Adrenal gland (tissue), 12 donors: ENCODE results near the gene CCNI2. TPM values are rescaled to one million over a fixed set of nuclear protein-coding genes. Genes with fewer than 3 reads are reported as not detected.

Experiments
- DNase-seq, 7 donors: peaks; one replicate each; pipeline ENCODE4 v3.0.0-alpha.2; 2019 to 2020
- H3K27ac ChIP-seq, 5 donors: fragments of 200-600 bp; sonication (generic) in 4 of 5; 1 replicate in 3 of 5; 2 replicates in 2 of 5; pipeline versions ENCODE4 v1.5.1 to v1.8.0; 2016 to 2020; ENCODE audit warnings: mild to moderate bottlenecking in 1 of 5
- H3K27me3 ChIP-seq: fragments of 200-600 bp; 2 replicates; pipeline ENCODE4 v1.8.0; 2021
- H3K36me3 ChIP-seq, 2 donors: fragments of 200-600 bp; replicated peaks in 1 of 2; 1 replicate in 1 of 2; 2 replicates in 1 of 2; pipeline versions ENCODE4 v1.5.1 to v1.8.0; 2018 to 2022
- H3K4me1 ChIP-seq, 2 donors: fragments of 200-600 bp; replicated peaks in 1 of 2; 1 replicate in 1 of 2; 2 replicates in 1 of 2; pipeline versions ENCODE4 v1.5.1 to v1.8.0; 2018 to 2021
- H3K4me3 ChIP-seq, 4 donors: fragments of 200-600 bp; sonication (generic) in 3 of 4; one replicate each; pipeline ENCODE4 v1.5.1; 2016 to 2018
- H3K9me3 ChIP-seq, 3 donors: fragments of 200-600 bp; sonication (generic) in 1 of 3; replicated peaks in 1 of 3; 1 replicate in 2 of 3; 2 replicates in 1 of 3; pipeline versions ENCODE4 v1.5.1 to v1.8.0; 2016 to 2021
- CTCF ChIP-seq, 6 experiments: fragments of 450-650 bp in 4 of 6; fragments of 200-600 bp in 2 of 6; sonication (generic) in 1 of 6; IDR thresholded peaks; 1 replicate in 5 of 6; 2 replicates in 1 of 6; pipeline versions ENCODE4 v1.5.1 to v1.8.0; 2016 to 2021; ENCODE audit warnings: antibody characterized with exemption in 6 of 6, mild to moderate bottlenecking in 2 of 6, moderate library complexity in 1 of 6
- POLR2A ChIP-seq, 2 donors: fragments of 450-650 bp; IDR thresholded peaks; one replicate each; pipeline ENCODE4 v1.6.1; 2017; ENCODE audit warnings: antibody characterized with exemption in 2 of 2, mild to moderate bottlenecking in 2 of 2, moderate library complexity in 1 of 2
- WGBS, 4 donors: extraction: QIAGEN DNeasy Blood & Tissue Kit in 2 of 4; methylation state at CpG; one replicate each; pipeline versions ENCODE4 v1.1.5 to v1.1.7; 2013 to 2017; 5-methylcytosine and 5-hydroxymethylcytosine counted together
- intact Hi-C, 2 donors: fragments of 100-400 bp; cut with DNase I; formaldehyde crosslinking; loops; one replicate each; pipeline versions ENCODE4 v1.14.1 to v1.15.0; 2022 to 2023
- polyA plus RNA-seq, 3 donors: library from polyadenylated mRNA; stranded (reverse); fragments of 200-250 nt in 2 of 3; fragments of 350-450 nt in 1 of 3; fragmentation: Illumina TruSeq in 1 of 3; extraction: RNeasy Lipid Tissue Mini Kit (QIAGEN cat#74804) in 1 of 3; gene quantifications; one replicate each; pipeline ENCODE4 v1.2.3, GENCODE V29; 2013 to 2014
- total RNA-seq, 9 donors: library from RNA; depleted of rRNA in 4 of 9; stranded (reverse); fragments of >200 nt in 4 of 9; fragments of 120-200 nt in 1 of 9; fragmentation: NEBNext Ultra II Directional in 1 of 9; extraction: Animal tissue kit (Norgen Biotek cat#: 25700) in 1 of 9; gene quantifications; one replicate each; pipeline versions ENCODE4 v1.1.0 to v1.2.4, GENCODE V29; 2013 to 2023
- donor health status: healthy with polysubstance abuse.
- donor health status: Bipolar disorder and iron deficiency.
- donor health status: DM: yes; HTN: yes; CAD: no.
- donor health status: DM: no; HTN: no; CAD: no.
- donor health status: DM: no; HTN: no; CAD: no.
- donor health status: DM: yes; HTN: yes; CAD: no.

CCNI2 gene
- total and polyA plus RNA-seq, 12 donors: 0.08 to 0.40 (median 0.20) TPM; not detected in 5

- H3K27ac ChIP-seq: no peak overlapping the region
Observed at GRCh38 chr5:132773601-132774355, 26.6 kb downstream of the CCNI2 start.

DNA sequence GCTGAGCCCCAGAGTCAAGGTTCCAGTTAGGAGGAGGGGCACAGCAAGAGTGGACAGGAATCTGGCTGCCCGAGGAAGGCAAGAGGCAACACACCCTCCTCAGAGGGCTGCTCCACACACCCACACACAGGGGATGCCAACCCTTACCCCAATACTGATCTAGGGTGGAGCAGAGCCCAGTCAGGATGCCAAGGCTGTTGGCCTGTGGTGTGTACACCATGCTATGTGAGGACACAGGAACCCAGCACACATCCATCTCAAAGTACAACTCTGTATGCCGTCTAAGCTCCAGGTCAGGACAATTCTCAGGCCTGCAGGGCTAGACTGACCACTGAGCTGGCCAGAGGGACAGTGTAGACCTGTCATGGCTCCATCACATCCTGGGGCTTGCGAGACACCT lies 27.2 kb downstream of the CCNI2 start:
- 77 to 90% (median 83%) methylated on average over 2 to 3 of the region's 3 CpGs for WGBS, 4 donors
- Histone ChIP-seq H3K27me3 (no peaks in the 10 kb centered on the region), H3K4me1 (peaks cover 12 to 17% of the 10 kb centered on the region in 2 donors), H3K4me3 (no peak overlapping the region), H3K36me3 (no peaks in the 10 kb centered on the region), H3K27ac (peak overlapping the region in 1 of 5 donors; percentile 13), H3K9me3 (no peaks in the 10 kb centered on the region)
- intact Hi-C loops: no loop called here
- DNase-seq: no peak
- no peak for TF ChIP-seq CTCF (IDR thresholded peaks at IDR 0.05)
- TF ChIP-seq POLR2A (IDR thresholded peaks at IDR 0.05): no peak

More at GRCh38 chr5:132773601-132774355, 26.6 kb downstream of the CCNI2 start:
- Histone ChIP-seq H3K4me3 (no peak overlapping the region), H3K9me3 (no peaks in the 10 kb centered on the region), H3K36me3 (no peaks in the 10 kb centered on the region), H3K27me3 (no peaks in the 10 kb centered on the region), H3K4me1 (peaks cover 12 to 17% of the 10 kb centered on the region in 2 donors)
- intact Hi-C loops: no loop called here
- TF ChIP-seq POLR2A (IDR thresholded peaks at IDR 0.05) (no peak), CTCF (IDR thresholded peaks at IDR 0.05) (no peak)
- WGBS, 4 donors: 75 to 84% (median 81%) methylated on average over 11 to 12 of the region's 12 CpGs
- no peak for DNase-seq

DNA sequence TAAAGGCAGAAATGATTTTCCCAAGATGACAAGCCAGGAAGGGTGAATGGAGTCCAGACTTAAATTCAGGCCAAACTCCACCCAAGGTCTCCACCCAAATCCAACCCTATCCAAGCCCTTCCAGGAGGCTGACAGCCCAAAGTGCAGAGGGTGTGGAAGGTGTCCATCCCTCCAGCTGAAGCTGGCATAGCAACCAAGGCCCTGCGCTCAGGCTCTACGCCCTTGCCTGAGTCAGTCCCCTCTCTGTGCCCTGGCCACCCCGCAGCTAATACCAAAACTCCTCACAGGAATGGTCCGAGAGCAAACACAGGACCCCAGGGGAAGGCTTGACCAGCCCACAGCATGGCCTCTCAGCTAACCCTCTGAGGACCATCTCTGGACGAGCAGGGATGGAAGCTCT lies 27.7 kb downstream of the CCNI2 start:
- Histone ChIP-seq H3K27me3 (no peaks in the 10 kb centered on the region), H3K27ac (no peak overlapping the region), H3K36me3 (no peaks in the 10 kb centered on the region), H3K9me3 (no peaks in the 10 kb centered on the region), H3K4me1 (peaks cover 12 to 17% of the 10 kb centered on the region in 2 donors), H3K4me3 (no peak overlapping the region)
- intact Hi-C loops: no loop called here
- TF ChIP-seq CTCF (IDR thresholded peaks at IDR 0.05): no peak
- TF ChIP-seq POLR2A (IDR thresholded peaks at IDR 0.05): no peak
- DNase-seq: no peak
- WGBS, 4 donors: 92 to 100% (median 93%) methylated on average over 1 to 5 of the region's 5 CpGs

DNA sequence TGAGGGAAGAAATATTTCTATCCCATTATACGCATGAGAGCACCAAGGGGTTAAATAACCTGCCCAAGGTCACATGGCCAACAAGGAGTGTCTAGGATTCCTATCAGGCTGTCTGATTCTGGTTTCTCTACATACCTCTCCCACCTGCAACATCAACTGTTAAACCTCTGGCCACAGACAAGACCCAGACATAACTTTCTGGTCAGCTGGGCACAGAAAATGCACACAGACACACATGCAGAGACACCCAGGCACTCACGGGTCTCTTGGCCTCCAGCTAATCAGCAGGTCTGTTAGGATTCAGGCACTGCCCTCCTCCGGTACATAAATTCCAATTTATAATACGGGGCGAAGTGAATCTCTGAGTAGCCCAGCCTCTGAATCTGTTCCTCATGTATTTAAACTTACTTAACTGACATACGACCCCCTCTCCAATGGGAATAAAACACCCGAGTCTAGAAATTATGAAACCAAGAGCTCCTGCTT lies 28.3 kb downstream of the CCNI2 start:
- H3K4me1 ChIP-seq: peaks cover 12 to 17% of the 10 kb centered on the region in 2 donors
- H3K36me3 ChIP-seq: no peaks in the 10 kb centered on the region
- H3K27ac ChIP-seq: peak overlapping the region in 2 of 5 donors; percentile 48 to 72
- TF ChIP-seq POLR2A (IDR thresholded peaks at IDR 0.05) (no peak), CTCF (IDR thresholded peaks at IDR 0.05) (no peak)
- 52 to 57% (median 55%) methylated on average over 7 of the region's 7 CpGs for WGBS, 4 donors
- no peak for DNase-seq
- H3K27me3 ChIP-seq: no peaks in the 10 kb centered on the region
- intact Hi-C loops: no loop called here
- no peaks in the 10 kb centered on the region for H3K9me3 ChIP-seq
- H3K4me3 ChIP-seq: peak overlapping the region in 1 of 4 donors; percentile 90
